ENCODE data around the gene KDF1.
A peak's percentile ranks its signal among the peaks of the same experiment; 100 is the strongest.

KDF1 gene

DNA sequence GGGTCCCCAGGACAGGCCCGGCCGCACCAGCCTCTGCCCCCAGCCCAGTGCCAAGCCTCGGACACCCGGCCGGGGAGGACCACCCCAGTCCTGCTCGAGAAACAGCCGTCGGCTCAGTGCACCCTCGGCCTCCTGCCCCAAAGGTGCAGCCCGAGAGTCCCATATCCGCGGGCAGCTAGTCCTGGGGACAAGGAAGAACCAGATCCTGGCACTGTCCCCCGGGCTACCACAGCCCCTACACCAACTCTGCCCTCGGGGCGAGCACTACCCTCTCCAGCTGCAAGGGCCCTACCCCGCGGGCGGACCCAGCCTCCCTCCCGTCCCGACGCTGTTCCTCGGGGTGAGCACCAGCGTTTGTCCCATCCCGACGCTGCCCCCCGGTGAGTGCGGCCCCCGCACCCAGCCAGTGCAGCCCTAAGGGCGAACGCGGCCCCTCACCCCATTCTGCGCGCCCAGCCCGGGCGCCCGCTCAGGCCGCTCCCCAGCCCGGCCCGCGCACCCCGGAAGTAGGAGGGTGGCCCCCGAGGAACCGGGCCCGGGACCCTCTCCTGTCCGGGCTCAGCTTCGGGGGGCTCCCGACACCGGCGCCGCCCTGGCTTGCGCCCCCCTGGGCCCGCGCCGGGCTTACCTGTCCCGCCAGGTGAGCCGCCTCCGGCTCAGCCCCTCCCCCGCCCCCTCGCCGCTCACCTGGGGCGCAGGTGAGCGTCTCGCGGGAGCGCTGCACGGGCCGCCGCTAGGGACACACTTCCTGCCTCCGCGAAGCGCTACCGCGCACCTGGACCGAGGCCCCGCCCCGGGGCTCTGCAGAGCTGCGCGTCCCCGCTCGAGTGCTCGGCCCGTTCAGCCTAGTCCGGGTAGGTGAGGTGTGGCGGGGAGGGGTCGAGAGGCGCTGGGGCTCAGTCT is at the start of gene KDF1:
KDF1 (minus strand) TSS at position 747 of the 903 bp plus-strand sequence. CDS start 8,088 bp downstream, outside the sequence.
- Histone ChIP-seq H2AFZ (ENCODE audit: low read depth, low read length, severe bottlenecking) (peak within 1 kb of the TSS; percentile 83), H3K27me3 (ENCODE audit: low read length) (peaks cover 3% of the 10 kb centered on the region; the same call in 1 of the 2 replicates), H3K79me2 (ENCODE audit: insufficient read depth, low read length) (no peaks in the 10 kb centered on the region), H3K4me2 (ENCODE audit: low read depth, low read length, poor library complexity, severe bottlenecking) (peak within 1 kb of the TSS; percentile 61), H3F3A (ENCODE audit: insufficient read depth) (peaks cover 14% of the 10 kb centered on the region; the same call in 1 of the 2 replicates), H3K9me3 (ENCODE audit: insufficient read depth, low read length) (no peaks in the 10 kb centered on the region), H4K20me1 (ENCODE audit: low read depth, low read length) (no peaks in the 10 kb centered on the region), H3K4me3 (ENCODE audit: insufficient read depth, low read length, poor library complexity, severe bottlenecking) (peak within 1 kb of the TSS; percentile 54), H3K36me3 (ENCODE audit: low read length) (no peaks in the 10 kb centered on the region), H3K9me2 (replicated peaks; ENCODE audit: insufficient read depth, low read length) (no peaks in the 10 kb centered on the region), H3K27ac (ENCODE audit: low read depth, low read length) (no peak within 1 kb of the TSS), H3K9ac (ENCODE audit: low read length) (peak within 1 kb of the TSS; percentile 56)
- no peak for TF ChIP-seq EZH2phosphoT487 (conservative IDR thresholded peaks at IDR 0.05; ENCODE audit: low read length)
- TF ChIP-seq, protein P1, sequence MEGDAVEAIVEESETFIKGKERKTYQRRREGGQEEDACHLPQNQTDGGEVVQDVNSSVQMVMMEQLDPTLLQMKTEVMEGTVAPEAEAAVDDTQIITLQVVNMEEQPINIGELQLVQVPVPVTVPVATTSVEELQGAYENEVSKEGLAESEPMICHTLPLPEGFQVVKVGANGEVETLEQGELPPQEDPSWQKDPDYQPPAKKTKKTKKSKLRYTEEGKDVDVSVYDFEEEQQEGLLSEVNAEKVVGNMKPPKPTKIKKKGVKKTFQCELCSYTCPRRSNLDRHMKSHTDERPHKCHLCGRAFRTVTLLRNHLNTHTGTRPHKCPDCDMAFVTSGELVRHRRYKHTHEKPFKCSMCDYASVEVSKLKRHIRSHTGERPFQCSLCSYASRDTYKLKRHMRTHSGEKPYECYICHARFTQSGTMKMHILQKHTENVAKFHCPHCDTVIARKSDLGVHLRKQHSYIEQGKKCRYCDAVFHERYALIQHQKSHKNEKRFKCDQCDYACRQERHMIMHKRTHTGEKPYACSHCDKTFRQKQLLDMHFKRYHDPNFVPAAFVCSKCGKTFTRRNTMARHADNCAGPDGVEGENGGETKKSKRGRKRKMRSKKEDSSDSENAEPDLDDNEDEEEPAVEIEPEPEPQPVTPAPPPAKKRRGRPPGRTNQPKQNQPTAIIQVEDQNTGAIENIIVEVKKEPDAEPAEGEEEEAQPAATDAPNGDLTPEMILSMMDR (IDR thresholded peaks at IDR 0.05; ENCODE audit: insufficient read depth, low read length, poor library complexity, severe bottlenecking): no peak

- Histone ChIP-seq H3K9me2 (replicated peaks; ENCODE audit: insufficient read depth, low read length) (no peaks in the 10 kb centered on the region), H3K4me2 (ENCODE audit: low read depth, low read length, poor library complexity, severe bottlenecking) (no peak overlapping the region), H3K79me2 (ENCODE audit: insufficient read depth, low read length) (no peaks in the 10 kb centered on the region), H3K36me3 (ENCODE audit: low read length) (no peaks in the 10 kb centered on the region), H3F3A (ENCODE audit: insufficient read depth) (no peaks in the 10 kb centered on the region), H3K27ac (ENCODE audit: low read depth, low read length) (no peak overlapping the region), H3K27me3 (ENCODE audit: low read length) (no peaks in the 10 kb centered on the region), H3K9ac (ENCODE audit: low read length) (no peak overlapping the region), H3K4me3 (ENCODE audit: insufficient read depth, low read length, poor library complexity, severe bottlenecking) (no peak overlapping the region), H4K20me1 (ENCODE audit: low read depth, low read length) (no peaks in the 10 kb centered on the region), H2AFZ (ENCODE audit: low read depth, low read length, severe bottlenecking) (no peak overlapping the region), H3K9me3 (ENCODE audit: insufficient read depth, low read length) (no peaks in the 10 kb centered on the region)
- TF ChIP-seq EZH2phosphoT487 (conservative IDR thresholded peaks at IDR 0.05; ENCODE audit: low read length): no peak
- TF ChIP-seq, protein P1 (IDR thresholded peaks at IDR 0.05; ENCODE audit: insufficient read depth, low read length, poor library complexity, severe bottlenecking): no peak
These were observed 49.4 kb upstream of the KDF1 start for GRCh38 chr1:27009601-27010197.

DNA sequence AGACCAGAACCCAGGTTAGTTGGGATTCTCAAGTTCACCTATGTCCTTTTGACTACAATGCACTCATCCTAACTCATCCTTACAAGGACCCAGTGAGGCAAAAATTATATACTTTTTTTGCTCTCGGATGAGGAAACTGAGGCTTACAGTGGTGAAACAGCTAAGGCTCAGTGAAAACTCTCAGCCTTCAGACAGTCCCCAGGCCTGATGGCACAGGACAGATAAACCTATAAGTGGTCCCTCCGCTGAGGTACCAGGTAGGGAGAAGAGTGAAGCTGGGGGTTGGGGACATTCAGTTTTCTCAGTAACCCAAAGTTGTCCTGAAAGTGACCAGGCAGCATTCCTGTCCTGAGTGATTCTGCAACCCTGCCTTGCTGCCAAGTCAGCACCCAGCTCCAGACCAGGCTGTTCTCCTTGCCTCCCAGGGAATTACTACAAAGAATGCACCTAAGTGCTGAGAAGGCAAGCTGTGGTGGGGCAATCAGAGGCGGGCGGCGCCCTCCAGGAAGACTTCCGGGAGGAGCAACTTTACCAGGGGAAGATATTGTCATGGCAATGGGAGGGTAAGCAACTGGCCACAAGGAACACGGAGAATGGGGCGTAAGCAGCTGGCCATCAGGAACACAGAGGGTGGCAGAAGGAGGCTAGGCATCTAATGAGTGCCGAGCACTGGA is 47.8 kb upstream of the KDF1 start:
- no peak overlapping the region for H3K4me3 ChIP-seq (ENCODE audit: insufficient read depth, low read length, poor library complexity, severe bottlenecking)
- no peak overlapping the region for H3K9ac ChIP-seq (ENCODE audit: low read length)
- no peak overlapping the region for H3K27ac ChIP-seq (ENCODE audit: low read depth, low read length)

More for the DNA sequence above, 47.8 kb upstream of the KDF1 start:
- TF ChIP-seq, protein P1 (IDR thresholded peaks at IDR 0.05; ENCODE audit: insufficient read depth, low read length, poor library complexity, severe bottlenecking): no peak
- TF ChIP-seq EZH2phosphoT487 (conservative IDR thresholded peaks at IDR 0.05; ENCODE audit: low read length): no peak
- H3K36me3 ChIP-seq (ENCODE audit: low read length): no peaks in the 10 kb centered on the region
- H2AFZ ChIP-seq (ENCODE audit: low read depth, low read length, severe bottlenecking): no peak overlapping the region
- no peaks in the 10 kb centered on the region for H3K9me3 ChIP-seq (ENCODE audit: insufficient read depth, low read length)
- no peaks in the 10 kb centered on the region for H3F3A ChIP-seq (ENCODE audit: insufficient read depth)
- no peaks in the 10 kb centered on the region for H3K79me2 ChIP-seq (ENCODE audit: insufficient read depth, low read length)
- no peaks in the 10 kb centered on the region for H3K27me3 ChIP-seq (ENCODE audit: low read length)
- H3K9me2 ChIP-seq (replicated peaks; ENCODE audit: insufficient read depth, low read length): no peaks in the 10 kb centered on the region
- H4K20me1 ChIP-seq (ENCODE audit: low read depth, low read length): no peaks in the 10 kb centered on the region
- H3K4me2 ChIP-seq (ENCODE audit: low read depth, low read length, poor library complexity, severe bottlenecking): no peak overlapping the region
